CD14-positive monocyte (primary cell): Measurements from ENCODE around the gene CSMD2. TPM values are rescaled to one million over a fixed set of nuclear protein-coding genes. Genes with fewer than 3 reads are reported as not detected.

ENCODE experiments used
- DNase-seq, 3 donors: peaks; one replicate each; pipeline ENCODE4 v3.0.0-alpha.2; 2011 to 2022
- H2AFZ ChIP-seq: 2 replicates; pipeline ENCODE4 v1.6.0; 2012; ENCODE audit warnings: mild to moderate bottlenecking, low read depth, low read length, inconsistent platforms; ENCODE audit not compliant: insufficient read depth, poor library complexity, severe bottlenecking
- H3K27ac ChIP-seq, 2 donors: 1 replicate in 1 of 2; 2 replicates in 1 of 2; pipeline ENCODE4 v1.5.1; 2012 to 2013; ENCODE audit warnings: low read length in 2 of 2, control low read depth in 1 of 2, inconsistent platforms in 1 of 2, low read depth in 1 of 2, mild to moderate bottlenecking in 1 of 2
- H3K27me3 ChIP-seq, 2 donors: one replicate each; pipeline versions ENCODE4 v1.6.0 to v1.6.1; 2011 to 2013; ENCODE audit warnings: low read length in 2 of 2; ENCODE audit not compliant: control insufficient read depth in 2 of 2, insufficient read depth in 2 of 2
- H3K36me3 ChIP-seq, 2 donors: replicated peaks in 1 of 2; 1 replicate in 1 of 2; 2 replicates in 1 of 2; pipeline versions ENCODE4 v1.5.1 to v1.6.1; 2012 to 2013; ENCODE audit warnings: low read length in 2 of 2, control low read depth in 1 of 2, inconsistent platforms in 1 of 2, mild to moderate bottlenecking in 1 of 2; ENCODE audit not compliant: insufficient read depth in 2 of 2, control insufficient read depth in 1 of 2
- H3K4me1 ChIP-seq, 2 donors: 1 replicate in 1 of 2; 2 replicates in 1 of 2; pipeline versions ENCODE4 v1.5.1 to v1.6.1; 2012 to 2013; ENCODE audit warnings: low read length in 2 of 2, control low read depth in 1 of 2, inconsistent platforms in 1 of 2, mild to moderate bottlenecking in 1 of 2, moderate library complexity in 1 of 2; ENCODE audit not compliant: insufficient read depth in 2 of 2, control insufficient read depth in 1 of 2
- H3K4me2 ChIP-seq: replicated peaks from 2 replicates; pipeline ENCODE3; 2012; ENCODE audit warnings: low read length, moderate library complexity, mild to moderate bottlenecking; ENCODE audit not compliant: poor library complexity, severe bottlenecking; ENCODE audit errors: extremely low read depth
- H3K4me3 ChIP-seq, 3 experiments: fragments of 200-600 bp in 1 of 3; sonication (generic) in 1 of 3; replicated peaks in 1 of 3; 1 replicate in 2 of 3; 2 replicates in 1 of 3; pipeline ENCODE4 v1.5.1; 2011 to 2013; ENCODE audit warnings: low read length in 3 of 3, mild to moderate bottlenecking in 3 of 3, control low read depth in 2 of 3, low read depth in 2 of 3, inconsistent platforms in 1 of 3, moderate library complexity in 1 of 3
- H3K79me2 ChIP-seq: 2 replicates; pipeline ENCODE4 v1.6.0; 2012; ENCODE audit warnings: mild to moderate bottlenecking, control low read depth, inconsistent platforms, low read length, moderate library complexity; ENCODE audit not compliant: insufficient read depth
- H3K9ac ChIP-seq: 2 replicates; pipeline ENCODE4 v1.6.0; 2017; ENCODE audit warnings: low read length, mild to moderate bottlenecking; ENCODE audit not compliant: insufficient read depth, poor library complexity, severe bottlenecking
- H3K9me3 ChIP-seq, 2 donors: replicated peaks in 1 of 2; 1 replicate in 1 of 2; 2 replicates in 1 of 2; pipeline versions ENCODE4 v1.5.1 to v1.6.1; 2012 to 2013; ENCODE audit warnings: low read length in 2 of 2, control low read depth in 1 of 2; ENCODE audit not compliant: control insufficient read depth in 1 of 2, insufficient read depth in 1 of 2
- H4K20me1 ChIP-seq: 2 replicates; pipeline ENCODE4 v1.6.0; 2012; ENCODE audit warnings: mild to moderate bottlenecking, low read length, control low read depth, moderate library complexity; ENCODE audit not compliant: insufficient read depth
- H3K27ac Mint-ChIP-seq, 7 donors: one replicate each; pipeline ENCODE4 v1.8.0; 2020; ENCODE audit warnings: mild to moderate bottlenecking in 7 of 7, mixed read lengths in 7 of 7, moderate library complexity in 6 of 7, inconsistent platforms in 2 of 7
- H3K27me3 Mint-ChIP-seq, 3 donors: one replicate each; pipeline ENCODE4 v1.8.0; 2021 to 2022; ENCODE audit warnings: low read depth in 3 of 3, mild to moderate bottlenecking in 3 of 3, mixed read lengths in 3 of 3, moderate library complexity in 3 of 3, inconsistent platforms in 1 of 3
- H3K36me3 Mint-ChIP-seq, 2 donors: one replicate each; pipeline ENCODE4 v1.8.0; 2020; ENCODE audit warnings: mixed read lengths in 2 of 2, inconsistent platforms in 1 of 2, mild to moderate bottlenecking in 1 of 2
- H3K4me1 Mint-ChIP-seq: one replicate; pipeline ENCODE4 v1.8.0; 2020; ENCODE audit warnings: mild to moderate bottlenecking, mixed read lengths
- H3K4me3 Mint-ChIP-seq, 2 donors: one replicate each; pipeline ENCODE4 v1.8.0; 2020; ENCODE audit warnings: mild to moderate bottlenecking in 2 of 2, mixed read lengths in 2 of 2, moderate library complexity in 1 of 2
- H3K9me3 Mint-ChIP-seq, 7 donors: one replicate each; pipeline ENCODE4 v1.8.0; 2020 to 2022; ENCODE audit warnings: mixed read lengths in 7 of 7, mild to moderate bottlenecking in 6 of 7, moderate library complexity in 6 of 7, inconsistent platforms in 2 of 7
- WGBS: methylation state at CpG from one replicate; pipeline ENCODE4 v1.1.5; 2013; ENCODE audit warnings: missing lambda C conversion rate; ENCODE audit not compliant: insufficient coverage; 5-methylcytosine and 5-hydroxymethylcytosine counted together
- intact Hi-C, 2 donors: fragments of 100-400 bp; cut with micrococcal nuclease; formaldehyde crosslinking; loops; one replicate each; pipeline versions ENCODE4 v1.15.0 to v1.15.1; 2023
- polyA plus RNA-seq, 3 donors: library from polyadenylated mRNA; depleted of rRNA in 1 of 3; unstranded in 2 of 3; stranded (reverse) in 1 of 3; fragments of 300-500 nt in 2 of 3; fragments of >200 nt in 1 of 3; fragmentation: Illumina TruSeq in 2 of 3; gene quantifications; 1 replicate in 2 of 3; 2 replicates in 1 of 3; pipeline ENCODE4 v1.2.3, GENCODE V29; 2012 to 2021
- TF ChIP-seq, protein P1 (sequence below): fragments of 200-600 bp; IDR thresholded peaks from one replicate; pipeline ENCODE4 v1.8.0; 2022; ENCODE audit warnings: antibody characterized with exemption, mild to moderate bottlenecking

The CSMD2 gene
- polyA plus RNA-seq, 3 donors, result 0.04 TPM; not detected in 2

DNA sequence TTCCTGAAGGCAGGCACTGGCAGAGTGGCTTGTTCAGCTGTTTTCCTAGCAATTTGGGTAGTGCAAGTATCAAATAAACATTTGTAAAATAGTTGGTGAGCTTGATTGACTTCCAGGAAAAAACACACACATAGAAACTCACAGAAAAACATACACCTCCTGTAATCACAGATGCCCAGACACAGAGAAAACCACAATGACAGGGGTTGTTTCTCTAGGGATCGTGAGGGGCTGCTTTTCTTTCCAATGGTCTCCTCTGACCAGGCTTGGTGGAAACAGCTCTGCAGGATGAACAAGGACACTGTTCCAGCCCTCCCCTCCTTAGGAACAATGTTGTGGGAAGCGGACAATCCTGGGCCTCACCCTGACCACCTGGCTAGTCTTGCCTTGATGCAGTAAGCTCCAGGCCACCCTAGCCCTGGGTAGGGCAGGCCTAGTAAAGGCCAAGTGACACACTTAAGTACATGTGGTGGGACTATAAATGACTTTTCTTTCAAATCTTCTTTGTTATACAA is 443.7 kb downstream of the CSMD2 start:
- no peak overlapping the region for H3K27ac ChIP-seq
- H3K27ac Mint-ChIP-seq, result no peak overlapping the region
- H3K36me3 Mint-ChIP-seq, result no peaks in the 10 kb centered on the region
- no peaks in the 10 kb centered on the region for H3K79me2 ChIP-seq
- no peaks in the 10 kb centered on the region for H3K36me3 ChIP-seq
- H3K4me1 Mint-ChIP-seq, result no peaks in the 10 kb centered on the region
- H2AFZ ChIP-seq, result no peak overlapping the region
- TF ChIP-seq, protein P1, sequence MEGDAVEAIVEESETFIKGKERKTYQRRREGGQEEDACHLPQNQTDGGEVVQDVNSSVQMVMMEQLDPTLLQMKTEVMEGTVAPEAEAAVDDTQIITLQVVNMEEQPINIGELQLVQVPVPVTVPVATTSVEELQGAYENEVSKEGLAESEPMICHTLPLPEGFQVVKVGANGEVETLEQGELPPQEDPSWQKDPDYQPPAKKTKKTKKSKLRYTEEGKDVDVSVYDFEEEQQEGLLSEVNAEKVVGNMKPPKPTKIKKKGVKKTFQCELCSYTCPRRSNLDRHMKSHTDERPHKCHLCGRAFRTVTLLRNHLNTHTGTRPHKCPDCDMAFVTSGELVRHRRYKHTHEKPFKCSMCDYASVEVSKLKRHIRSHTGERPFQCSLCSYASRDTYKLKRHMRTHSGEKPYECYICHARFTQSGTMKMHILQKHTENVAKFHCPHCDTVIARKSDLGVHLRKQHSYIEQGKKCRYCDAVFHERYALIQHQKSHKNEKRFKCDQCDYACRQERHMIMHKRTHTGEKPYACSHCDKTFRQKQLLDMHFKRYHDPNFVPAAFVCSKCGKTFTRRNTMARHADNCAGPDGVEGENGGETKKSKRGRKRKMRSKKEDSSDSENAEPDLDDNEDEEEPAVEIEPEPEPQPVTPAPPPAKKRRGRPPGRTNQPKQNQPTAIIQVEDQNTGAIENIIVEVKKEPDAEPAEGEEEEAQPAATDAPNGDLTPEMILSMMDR, result no peak
- H3K4me3 ChIP-seq, result no peak overlapping the region
- H4K20me1 ChIP-seq, result no peaks in the 10 kb centered on the region
- peaks cover 0 to 2% (median 0%) of the 10 kb centered on the region in 7 donors for H3K9me3 Mint-ChIP-seq
- 80% methylated on average over 1 of the region's 2 CpGs for WGBS
- H3K4me3 Mint-ChIP-seq, result no peak overlapping the region
- H3K27me3 ChIP-seq, result no peaks in the 10 kb centered on the region
- H3K4me1 ChIP-seq, result no peaks in the 10 kb centered on the region
- H3K9me3 ChIP-seq, result no peaks in the 10 kb centered on the region
- H3K27me3 Mint-ChIP-seq, result peaks cover 0 to 2% (median 0%) of the 10 kb centered on the region in 3 donors
- no peak overlapping the region for H3K9ac ChIP-seq
- intact Hi-C loops, result no loop called here
- DNase-seq, result no peak
- no peak overlapping the region for H3K4me2 ChIP-seq

DNA sequence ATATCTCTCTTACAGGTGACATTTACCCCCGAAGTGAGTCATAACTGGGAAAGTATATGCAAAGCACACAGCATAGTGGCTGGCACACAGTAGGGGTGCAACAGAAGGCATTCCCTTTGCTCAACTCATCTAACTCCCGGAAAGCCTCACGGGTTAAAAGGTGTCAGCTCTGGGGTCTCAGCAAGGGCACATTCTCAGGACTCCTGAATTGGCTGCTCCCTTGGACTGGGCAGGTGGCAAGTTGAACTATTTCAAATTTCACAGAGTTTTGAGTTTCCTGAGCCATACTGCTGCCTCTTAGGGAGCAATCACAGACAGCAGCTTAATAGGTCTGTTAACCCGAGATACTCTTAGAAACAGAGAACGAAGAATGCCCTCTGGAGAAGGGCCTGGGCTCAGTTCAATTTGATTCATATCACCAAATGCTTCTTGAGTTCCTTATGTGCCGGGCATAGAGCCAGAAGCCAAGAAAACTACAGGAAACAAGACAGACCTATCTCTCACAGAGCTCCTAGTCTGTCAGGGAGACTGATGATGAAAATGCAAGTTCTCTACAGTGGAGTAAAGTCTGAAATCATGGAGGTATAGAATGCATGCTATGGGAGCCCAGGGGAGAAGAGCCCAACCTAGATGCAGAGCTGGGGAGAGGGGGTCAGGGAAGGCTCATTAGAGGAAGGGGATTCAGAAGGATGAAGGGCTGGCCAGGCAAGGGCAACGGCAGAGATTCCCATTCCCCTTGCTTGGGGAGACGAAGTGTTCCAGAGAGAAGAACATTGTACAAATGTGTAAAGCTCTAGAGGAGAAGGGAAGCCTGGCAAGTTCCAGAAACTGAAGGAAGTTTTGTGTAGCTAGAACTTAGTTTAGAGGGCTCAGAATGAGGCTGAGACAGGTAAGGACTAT is 445.0 kb downstream of the CSMD2 start:
- H3K27me3 ChIP-seq, result no peaks in the 10 kb centered on the region
- Mint-ChIP-seq H3K36me3 (no peaks in the 10 kb centered on the region), H3K4me1 (no peaks in the 10 kb centered on the region), H3K27ac (no peak overlapping the region), H3K9me3 (no peaks in the 10 kb centered on the region), H3K4me3 (no peak overlapping the region), H3K27me3 (peaks cover 0 to 2% (median 0%) of the 10 kb centered on the region in 3 donors)
- no peaks in the 10 kb centered on the region for H3K9me3 ChIP-seq
- intact Hi-C loops, result no loop called here
- H3K4me3 ChIP-seq, result no peak overlapping the region
- no peak overlapping the region for H3K4me2 ChIP-seq
- H3K79me2 ChIP-seq, result no peaks in the 10 kb centered on the region
- WGBS, result 55% methylated on average over 6 of the region's 8 CpGs
- H3K9ac ChIP-seq, result no peak overlapping the region
- no peak for DNase-seq
- H4K20me1 ChIP-seq, result no peaks in the 10 kb centered on the region
- H2AFZ ChIP-seq, result no peak overlapping the region
- TF ChIP-seq, protein P1, result no peak
- H3K27ac ChIP-seq, result no peak overlapping the region
- H3K36me3 ChIP-seq, result no peaks in the 10 kb centered on the region
- no peaks in the 10 kb centered on the region for H3K4me1 ChIP-seq
